Measurements from ENCODE around the gene DSTN.

DSTN gene

GRCh38 chr20:17569616-17570346 is at the start of gene DSTN:
Gene DSTN, plus strand, starts transcription at chr20:17570075. Its CDS starts 134 bp downstream, at chr20:17570209.
- peak; percentile 97 for DNase-seq (ENCODE audit: low spot score)

DNA sequence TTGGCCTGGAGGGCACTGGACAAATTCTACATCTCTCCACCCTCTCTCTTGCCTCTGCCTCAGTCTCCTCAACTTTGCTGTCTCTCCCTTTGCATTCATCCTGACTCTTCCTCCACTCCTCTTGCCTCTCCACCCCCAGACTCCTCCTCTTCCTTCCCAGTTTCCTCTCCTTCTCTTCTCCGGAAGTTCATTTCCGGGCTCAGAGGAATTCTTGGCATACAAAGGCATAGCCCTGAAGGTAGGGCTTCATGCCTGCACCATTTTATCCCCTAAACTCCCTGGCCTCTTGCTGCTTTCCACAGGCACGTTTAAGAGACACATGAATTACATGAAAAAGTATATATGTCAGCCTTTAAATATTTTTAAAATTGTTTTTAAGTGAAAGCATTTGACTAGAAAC is 49.3 kb upstream of the DSTN start:
- no peak for DNase-seq (ENCODE audit: low spot score)

DNA sequence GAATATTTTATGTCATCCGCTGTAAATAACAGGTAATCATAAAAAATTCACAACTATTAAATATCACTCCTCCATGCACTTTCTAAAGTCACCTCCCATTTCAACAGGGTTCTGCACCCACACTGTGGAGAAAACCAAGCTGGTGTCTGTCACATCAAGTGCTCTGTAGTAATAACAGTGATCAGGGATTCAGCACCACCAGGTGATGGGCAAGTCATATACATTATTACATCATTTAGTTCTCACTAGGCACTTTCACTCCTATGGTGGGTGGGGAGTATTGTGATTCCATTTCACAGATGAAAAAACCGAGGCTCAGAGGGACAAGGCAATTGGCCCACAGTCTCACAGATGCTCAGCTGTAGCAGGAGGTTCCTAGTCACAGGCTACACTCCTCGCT is 47.3 kb upstream of the DSTN start:
- DNase-seq (ENCODE audit: low spot score) = no peak

GRCh38 chr20:17523326-17523725 is 46.5 kb upstream of the DSTN start:
- DNase-seq (ENCODE audit: low spot score) = no peak

GRCh38 chr20:17524560-17524959 is 45.3 kb upstream of the DSTN start:
- DNase-seq (ENCODE audit: low spot score) = no peak

- DNase-seq (ENCODE audit: low spot score) = no peak
Observed at GRCh38 chr20:17525132-17525531, 44.7 kb upstream of the DSTN start.

DNA sequence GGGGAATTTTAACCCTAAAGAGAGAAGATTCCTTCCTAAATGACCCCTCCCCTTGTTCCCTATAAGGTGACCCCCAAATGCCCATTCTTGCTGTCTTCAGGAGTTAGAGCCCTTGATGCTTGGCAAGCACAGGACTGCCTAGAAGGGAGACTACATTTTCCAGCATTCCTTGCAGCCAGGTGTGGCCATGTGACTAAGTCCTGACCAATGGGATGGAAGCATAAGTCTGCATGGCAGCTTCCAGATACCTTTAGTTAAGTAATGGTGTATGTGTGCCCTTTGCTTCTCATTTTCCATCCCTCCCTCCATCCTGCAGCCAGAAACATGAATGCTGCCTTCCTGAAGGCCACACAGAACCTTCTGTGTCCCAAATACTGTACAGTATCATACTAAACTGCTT is 44.2 kb upstream of the DSTN start:
- no peak for DNase-seq (ENCODE audit: low spot score)

GRCh38 chr20:17529586-17529985 is 40.3 kb upstream of the DSTN start:
- no peak for DNase-seq (ENCODE audit: low spot score)

GRCh38 chr20:17530153-17530552 is 39.7 kb upstream of the DSTN start:
- no peak for DNase-seq (ENCODE audit: low spot score)

DNA sequence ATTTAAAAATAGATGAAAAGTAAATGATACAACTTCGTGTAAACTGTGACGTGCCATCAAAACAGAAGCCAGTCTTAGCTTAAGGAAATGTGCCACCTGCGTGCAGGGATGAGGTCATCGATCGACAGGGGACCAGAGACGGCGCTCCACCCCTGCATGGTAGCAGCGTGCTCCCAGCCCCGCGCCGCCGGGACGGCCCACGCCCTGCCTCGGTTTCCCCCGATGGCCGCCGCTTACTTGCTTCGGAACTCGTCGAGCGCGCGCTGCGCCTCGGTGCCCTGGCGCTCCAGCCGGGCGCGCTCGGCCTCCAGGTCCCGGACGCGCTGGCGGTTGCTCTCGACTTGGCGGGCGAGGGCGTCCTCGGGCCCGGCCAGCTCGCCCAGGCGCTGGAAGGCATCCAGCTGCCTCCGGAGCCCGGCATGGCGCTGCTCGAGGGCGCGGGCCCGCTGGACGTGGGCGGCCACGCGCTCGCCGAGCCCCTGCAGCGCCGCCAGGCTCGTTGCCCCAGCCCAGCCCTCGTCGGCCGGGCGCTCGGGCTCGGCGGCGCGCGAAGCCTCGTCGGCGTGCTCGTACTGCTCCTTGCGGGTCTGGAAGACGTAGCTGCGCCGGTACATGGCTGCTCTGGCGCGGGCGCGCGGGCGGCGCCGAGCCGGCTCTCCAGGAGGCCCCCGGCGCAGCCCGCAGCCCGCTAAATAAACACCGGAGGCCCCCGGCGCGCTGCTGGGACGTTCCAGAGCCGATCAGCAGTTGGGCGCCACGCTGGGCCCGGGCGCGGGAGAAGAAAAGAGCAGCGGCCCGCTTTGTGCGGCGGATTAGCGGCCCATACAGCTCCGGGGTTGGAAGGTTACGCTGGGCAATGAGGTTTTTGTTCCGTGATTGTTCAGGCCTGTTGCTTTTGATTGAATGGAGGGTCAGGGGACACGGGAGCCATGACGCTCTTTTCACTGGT is 38.9 kb upstream of the DSTN start, which contains the start of gene BFSP1:
BFSP1 (minus strand) TSS at position 664 of the 949 bp plus-strand sequence; CDS start at position 614, 50 bp downstream.
- DNase-seq (ENCODE audit: low spot score) = peak; percentile 63

DNA sequence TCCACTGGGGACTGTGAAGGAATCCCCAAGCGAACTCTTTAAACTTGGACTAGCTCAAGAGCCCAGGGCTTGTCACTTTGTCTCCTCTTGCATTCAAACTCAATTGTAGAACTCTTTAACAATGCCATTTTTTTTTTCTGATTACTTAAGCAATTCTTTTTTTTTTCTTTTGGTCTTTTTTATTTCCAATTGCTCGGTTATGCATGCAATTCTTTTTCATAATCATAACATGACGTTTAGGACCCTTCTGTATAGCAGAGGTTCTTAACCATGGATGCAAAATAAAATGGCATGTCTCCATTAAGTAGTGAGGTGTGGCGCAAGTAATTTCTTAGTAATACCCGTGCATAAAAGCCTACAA is 38.2 kb upstream of the DSTN start:
- no peak for DNase-seq (ENCODE audit: low spot score)

- peak; percentile 60 for DNase-seq (ENCODE audit: low spot score)
Observed at GRCh38 chr20:17533396-17533795, 36.5 kb upstream of the DSTN start.

DNA sequence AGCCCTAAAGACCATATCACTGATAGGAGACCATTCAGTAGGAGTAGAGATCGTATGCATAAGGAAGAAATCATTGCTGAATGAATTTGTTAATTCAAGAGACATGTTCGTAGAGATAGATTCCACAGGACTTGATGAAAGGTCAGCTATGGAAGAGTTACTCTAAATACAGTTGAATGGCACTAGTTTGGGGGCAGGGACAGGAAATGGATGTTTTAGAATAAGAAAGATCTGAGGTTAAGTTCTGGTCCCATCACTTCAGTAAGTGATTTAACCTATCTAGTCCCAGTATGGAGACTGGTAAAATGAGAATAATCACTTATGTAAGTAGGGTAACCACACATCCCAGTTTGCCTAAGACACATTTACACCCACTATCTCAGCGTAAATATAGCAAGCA is 35.8 kb upstream of the DSTN start:
- DNase-seq (ENCODE audit: low spot score) = no peak

DNA sequence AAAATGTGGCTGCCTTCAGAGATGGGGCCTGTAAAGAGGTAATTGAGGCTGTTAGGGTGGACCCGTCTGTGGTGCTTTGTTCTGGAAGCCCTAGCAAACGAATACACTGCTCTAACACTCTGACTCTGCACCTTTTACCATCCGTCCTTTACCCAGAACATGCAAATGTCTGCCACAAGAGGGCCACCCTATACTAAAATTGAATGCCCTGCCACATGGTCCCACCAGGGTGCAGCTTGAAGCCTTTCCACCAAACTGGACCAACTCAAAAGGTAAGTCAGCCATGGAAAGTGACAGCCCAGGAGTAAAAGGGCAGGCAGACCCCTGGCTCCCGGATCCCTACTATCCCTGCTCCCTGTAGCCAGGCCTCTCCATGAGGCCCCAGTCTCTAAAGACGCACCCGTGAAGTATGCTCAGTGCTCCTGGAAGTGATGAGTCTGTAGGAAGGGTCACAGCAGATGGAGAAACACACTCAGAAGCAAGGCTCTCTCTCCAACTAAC is 32.9 kb upstream of the DSTN start:
- peak; percentile 90 for DNase-seq (ENCODE audit: low spot score)

DNA sequence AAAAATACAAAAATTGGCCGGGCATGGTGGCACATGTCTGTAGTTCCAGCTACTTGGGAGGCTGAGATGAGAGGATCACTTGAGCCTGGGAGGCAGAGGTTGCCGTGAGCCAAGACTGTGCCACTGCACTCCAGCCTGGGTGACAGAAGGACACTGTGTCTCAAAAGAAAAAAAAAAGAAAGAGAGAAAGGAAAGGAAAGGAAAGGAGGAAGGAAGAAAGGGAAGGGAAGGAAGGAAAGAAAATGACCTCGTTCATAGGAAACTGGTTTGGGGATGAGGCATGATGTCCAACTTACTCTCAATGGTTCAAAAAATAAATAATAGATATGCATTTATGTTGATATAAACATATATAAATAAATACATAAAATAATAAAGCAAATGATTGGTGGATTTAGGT is 31.9 kb upstream of the DSTN start:
- DNase-seq (ENCODE audit: low spot score) = no peak

DNA sequence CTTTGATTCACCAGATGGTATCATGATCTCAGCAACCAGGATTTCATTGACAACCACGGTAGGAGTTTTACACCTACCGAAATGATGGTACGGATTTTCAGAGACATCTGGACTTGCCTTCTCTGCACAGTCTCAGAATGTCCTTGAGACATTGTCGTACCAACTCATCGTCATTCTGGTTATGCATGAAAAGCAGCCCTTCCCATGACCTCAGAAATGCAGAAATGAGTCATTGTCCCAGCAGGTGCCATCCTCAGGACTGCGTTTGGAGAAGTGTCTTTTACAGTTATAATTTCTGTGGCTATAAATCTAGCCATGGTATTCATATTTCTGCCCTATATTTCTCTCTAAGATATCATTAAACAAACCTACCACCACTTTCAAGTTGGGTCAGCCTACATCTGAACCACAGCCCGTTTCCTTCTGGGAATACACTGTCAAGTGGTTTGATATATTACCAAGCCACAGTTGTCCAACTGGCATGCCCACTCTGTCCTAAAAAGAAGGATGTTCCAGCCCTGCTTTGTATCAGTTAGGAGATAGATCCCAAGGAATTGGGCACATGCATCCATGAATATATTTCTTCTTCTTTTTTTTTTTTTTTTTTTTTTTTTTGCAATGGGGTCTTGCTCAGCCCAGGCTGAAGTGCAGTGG is 31.2 kb upstream of the DSTN start:
- DNase-seq (ENCODE audit: low spot score) = no peak

- no peak for DNase-seq (ENCODE audit: low spot score)
Observed at GRCh38 chr20:17541596-17541995, 28.3 kb upstream of the DSTN start.

DNA sequence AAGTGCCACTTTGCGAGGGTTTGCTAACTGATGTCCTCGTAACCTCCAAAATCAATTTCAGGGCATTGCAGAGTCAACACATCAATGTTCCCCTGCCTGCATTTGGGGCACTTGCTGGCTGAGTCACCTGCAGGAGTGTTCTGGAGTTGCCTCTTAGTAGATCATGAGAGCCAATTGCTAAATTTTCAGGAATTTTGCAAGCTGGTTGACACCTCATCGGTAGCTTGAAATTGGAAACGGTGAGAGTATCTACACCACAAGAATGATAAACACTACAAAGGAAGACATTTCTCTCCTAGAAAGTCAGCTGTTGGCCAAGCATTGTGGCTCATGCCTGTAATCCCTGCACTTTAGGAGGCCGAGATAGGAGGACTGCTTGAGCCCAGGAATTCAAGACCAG is 27.9 kb upstream of the DSTN start:
- peak; percentile 68 for DNase-seq (ENCODE audit: low spot score)

- no peak for DNase-seq (ENCODE audit: low spot score)
Observed at GRCh38 chr20:17542481-17542880, 27.4 kb upstream of the DSTN start.

DNA sequence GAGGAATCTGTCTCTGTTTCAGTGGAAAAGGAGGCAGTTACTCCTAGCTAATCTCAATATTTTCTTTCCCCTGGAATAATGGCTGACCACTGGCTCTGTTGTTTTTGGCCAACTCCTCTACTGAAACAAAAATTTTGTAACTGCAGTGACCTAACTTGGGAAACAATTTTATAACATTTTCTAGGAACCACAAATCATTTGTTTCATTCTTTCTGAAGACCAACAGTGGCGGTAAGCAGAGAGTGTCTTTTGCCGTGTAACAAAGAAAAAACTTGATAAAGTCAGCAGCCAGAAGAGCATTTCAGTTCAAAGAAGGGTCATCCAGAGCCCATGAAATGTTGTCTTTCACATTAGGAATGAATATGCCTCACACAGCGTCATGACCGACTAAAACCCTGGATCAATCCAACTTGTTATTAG is 26.9 kb upstream of the DSTN start:
- DNase-seq (ENCODE audit: low spot score) = peak; percentile 71

DNA sequence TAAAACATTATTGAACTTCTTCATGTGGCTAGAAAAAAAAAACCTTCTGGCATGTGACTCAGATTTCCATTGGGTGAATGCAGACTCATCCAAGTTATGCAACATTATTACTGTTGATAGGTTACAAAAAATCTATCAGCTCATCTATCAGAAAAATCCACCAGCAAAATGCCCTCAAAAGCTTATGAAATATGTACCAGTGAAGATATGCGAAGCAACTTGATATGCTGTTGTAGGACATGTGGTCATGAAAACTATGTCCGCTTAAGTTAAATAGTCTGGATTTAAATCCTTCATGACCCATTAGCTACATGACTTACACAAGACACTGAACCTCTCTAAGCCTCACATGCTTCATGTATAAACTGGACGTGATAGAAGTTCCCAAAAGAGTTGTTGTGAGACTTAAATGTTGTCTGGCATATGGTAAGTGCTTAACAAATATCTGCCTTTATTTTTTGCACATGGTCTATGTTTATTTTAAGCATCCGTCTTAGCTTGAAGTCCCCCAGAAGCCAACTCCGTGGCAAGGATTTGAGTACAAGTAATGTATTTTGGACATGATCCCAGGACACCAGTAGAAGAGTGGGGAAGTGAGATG is 26.2 kb upstream of the DSTN start:
- peak; percentile 35 for DNase-seq (ENCODE audit: low spot score)

GRCh38 chr20:17545127-17545526 is 24.7 kb upstream of the DSTN start:
- no peak for DNase-seq (ENCODE audit: low spot score)

Measured in AG08395 (cell line).